Activated CD4-positive, alpha-beta T cell treated with anti-CD3 and anti-CD28 coated beads, Interleukin-2, Interleukin-4, amounts not matched to agents 100 ng/mL and 50 ng/mL, durations not matched to agents 16 hours and 8 hours (primary cell): ENCODE measurements around the gene KLRF1.
"Not testable (repeated sequence)": the region's sequence is repeated elsewhere in the genome, so short reads cannot be mapped to it uniquely, and the experiment has no call there.

ENCODE experiments used
- DNase-seq: peaks from one replicate; pipeline ENCODE4 v3.0.0-alpha.2; 2020; ENCODE audit warnings: low spot score

Gene KLRF1

DNA sequence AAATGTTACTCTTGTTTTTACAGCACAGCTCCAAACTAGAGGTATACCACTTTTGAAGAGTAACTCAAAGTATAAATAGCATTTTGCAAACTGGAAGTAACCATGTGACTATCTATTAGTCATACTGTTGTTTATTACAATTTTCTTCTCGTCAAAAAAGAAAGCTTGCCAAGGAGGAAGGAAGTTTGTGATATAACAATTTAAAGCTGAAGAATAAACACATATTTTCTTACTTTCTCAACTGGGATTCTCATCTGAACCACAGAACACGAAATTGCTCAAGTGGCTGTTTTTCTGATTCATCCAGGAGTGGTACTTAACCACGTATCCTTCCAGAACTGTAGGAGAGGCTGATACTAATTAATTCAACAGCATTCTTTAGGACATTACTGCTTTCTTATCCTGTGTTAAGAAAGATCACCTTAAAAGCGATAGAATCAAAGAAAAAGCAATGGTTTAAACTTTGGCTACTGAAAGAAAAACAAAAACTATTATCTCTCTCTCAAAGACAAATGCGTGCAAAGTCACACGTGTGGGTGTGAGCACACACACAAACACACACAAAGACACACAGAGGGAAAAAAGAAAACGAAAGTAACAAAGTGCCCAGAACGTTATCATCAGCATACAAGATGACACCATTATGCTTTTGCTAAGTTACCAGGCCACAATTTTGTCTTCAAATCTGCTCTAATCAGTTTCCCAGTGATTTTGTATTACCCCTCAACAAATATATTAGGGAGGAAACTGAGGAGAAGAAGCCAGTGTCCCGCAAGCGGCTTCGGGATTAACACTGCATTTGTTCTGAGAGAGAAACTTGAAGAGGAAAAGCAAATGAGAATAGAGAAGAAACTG lies 42.3 kb downstream of the KLRF1 start, which contains the start of gene CLEC2B:
CLEC2B (minus strand) TSS at position 48 of the 855 bp plus-strand sequence.
- peak; percentile 66 for DNase-seq

DNA sequence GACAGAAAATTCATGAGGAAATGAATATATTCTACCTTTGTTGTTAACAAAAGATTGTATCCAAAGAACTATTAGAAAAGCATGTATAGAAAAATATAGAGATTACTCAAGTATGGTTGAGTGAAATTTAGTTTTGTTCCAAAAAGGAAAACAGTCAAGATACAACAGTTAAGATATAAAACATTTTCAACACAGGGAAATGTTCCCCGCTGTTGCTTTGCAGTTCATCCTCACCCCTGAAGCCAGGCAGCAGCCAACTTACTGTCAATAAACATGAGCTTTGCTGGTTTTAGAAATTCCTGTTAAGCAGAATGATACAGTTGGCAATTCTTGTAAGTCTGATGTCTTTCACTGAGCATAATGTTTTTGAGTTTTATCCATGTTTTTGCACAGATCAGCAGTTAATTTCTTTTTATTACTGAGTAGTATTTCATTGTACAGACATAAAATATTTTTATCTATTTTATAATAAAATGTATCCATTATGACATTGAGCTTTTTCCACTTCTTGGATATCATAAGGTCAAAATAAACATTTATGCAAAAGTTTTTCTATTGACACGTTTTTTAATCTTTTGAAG lies 43.1 kb downstream of the KLRF1 start:
- DNase-seq: no peak

DNA sequence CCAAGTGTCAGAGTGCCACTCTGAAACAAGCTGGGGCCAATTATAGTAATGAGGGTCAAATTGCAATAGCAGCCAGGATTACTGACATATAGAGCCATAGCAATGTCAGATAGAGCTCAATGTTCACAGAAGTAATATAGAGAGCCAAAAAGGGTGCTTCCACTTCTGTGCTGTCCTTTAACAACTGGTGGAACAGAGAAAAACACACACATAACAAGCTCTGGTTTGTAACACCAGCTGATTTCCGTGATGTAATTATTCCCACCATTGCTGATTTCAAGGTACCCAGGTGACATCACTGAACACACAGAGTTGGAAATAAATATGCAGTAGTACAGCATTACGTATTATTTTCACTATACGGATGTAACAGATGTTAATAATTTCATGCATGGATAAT lies 44.9 kb downstream of the KLRF1 start:
- no peak for DNase-seq

DNA sequence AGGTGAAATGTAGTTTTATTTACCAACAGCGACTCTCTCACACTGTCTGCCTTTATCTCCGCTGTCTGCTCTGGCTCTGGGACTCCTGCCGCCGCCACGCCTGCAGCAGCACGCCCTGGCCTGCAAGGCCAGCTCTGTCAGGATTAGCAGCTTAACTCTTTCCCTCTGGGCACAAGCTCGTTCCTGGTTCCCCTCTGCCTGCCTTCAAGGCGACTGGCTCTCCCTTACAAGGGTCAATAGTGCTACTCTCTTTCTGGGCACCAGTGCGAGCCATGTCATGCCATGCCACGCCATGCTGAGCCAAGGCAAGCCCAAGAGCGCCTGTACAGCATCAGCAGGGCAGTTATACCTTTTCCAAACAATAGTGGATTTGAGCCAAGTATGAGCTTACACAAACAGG lies 45.5 kb downstream of the KLRF1 start:
- DNase-seq: no peak

DNA sequence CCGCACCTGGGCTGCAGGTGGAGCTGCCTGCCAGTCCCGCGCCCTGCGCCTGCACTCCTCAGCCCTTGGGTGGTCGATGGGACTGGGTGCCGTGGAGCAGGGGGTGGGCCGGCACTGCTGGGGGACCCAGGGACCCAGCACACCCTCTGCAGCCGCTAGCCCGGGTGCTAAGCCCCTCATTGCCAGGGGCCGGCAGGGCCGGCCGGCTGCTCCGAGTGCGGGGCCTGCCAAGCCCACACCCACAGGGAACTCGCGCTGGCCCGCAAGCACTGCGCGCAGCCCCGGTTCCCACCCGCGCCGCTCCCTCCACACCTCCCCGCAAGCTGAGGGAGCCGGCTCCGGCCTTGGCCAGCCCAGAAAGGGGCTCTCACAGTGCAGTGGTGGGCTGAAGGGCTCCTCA lies 48.8 kb downstream of the KLRF1 start:
- DNase-seq: not testable (repeated sequence)

DNA sequence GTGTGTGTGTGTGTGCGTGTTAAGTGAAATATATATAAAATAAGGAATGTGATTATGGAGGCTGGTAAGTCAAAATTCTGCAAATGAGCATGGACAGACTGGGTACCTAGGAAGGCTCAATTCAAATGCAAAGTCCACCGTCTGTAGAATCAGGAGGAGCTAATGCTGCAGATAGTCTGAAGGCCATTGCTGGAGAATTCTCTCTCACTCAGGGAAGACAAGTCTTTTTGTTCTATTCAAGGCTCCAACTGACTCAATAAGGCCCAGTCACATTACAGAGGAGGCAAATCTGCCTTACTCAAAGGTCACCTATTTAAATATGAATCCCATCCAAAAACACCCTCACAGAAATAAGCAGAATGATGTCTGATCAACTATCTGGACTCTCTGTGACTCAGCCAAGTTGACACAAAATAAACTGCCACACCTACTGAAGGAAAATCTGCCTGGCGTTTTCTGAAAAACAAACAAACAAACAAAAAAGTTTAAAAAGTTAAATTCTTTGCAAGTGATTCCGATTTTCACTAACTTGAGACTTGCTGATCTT lies 53.3 kb downstream of the KLRF1 start:
- DNase-seq: no peak

DNA sequence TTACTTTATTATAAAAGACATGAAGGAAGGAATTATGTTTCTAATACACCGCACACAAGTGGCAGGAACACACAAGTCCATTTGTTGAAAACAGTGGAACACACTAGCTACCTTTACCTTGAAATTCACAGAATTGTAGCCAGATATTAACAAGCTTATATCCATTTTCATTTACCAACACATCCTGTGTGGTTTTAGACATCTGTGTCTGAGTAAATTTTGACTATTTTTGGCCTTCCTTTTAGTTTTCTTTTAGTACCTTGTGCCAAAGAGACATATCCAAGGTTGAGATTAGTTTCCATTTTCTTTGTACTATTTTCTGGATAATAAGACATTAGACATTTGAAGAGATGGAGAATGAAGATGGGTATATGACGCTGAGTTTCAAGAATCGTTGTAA lies 54.0 kb downstream of the KLRF1 start, which contains the start of gene KLRF2:
KLRF2 (plus strand) TSS at position 244 of the 400 bp plus-strand sequence; CDS start at position 351, 107 bp downstream.
- DNase-seq: no peak

DNA sequence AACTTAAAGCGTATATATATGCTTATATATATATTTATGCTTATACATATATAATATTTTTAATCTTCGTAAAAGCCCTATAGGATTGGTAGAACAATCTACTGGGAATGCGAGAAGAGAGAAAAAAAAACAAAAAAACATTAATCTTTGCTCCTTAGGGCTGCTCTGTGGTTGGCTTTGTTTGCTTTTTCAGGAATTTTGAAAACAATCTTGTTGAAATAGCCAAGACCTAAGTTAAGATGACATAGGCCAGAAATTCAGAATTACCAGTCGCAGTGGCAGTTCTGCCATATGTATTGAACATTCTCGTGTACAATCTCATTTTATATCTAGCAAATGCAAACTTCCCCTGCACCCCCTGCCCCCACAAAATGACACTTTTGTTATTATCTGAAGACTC lies 54.7 kb downstream of the KLRF1 start:
- no peak for DNase-seq

DNA sequence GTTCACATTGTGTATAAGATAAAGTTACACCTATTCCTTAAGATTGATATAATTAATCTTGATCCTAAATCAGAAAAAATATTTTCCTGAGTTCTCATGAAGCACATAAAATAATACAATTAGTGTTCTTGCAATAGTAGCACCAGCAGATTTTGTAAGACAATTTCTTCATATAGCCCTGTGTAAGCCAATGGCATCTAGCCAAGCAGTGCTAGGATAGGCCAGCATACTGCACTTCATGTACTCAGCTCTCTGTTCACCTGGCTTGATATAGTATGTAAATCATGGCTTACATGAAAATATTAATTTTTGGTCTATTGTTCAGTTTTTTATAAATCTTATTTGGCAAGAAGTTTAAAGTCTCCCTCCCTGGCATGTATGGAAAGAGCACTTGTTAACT lies 55.9 kb downstream of the KLRF1 start:
- DNase-seq: no peak

DNA sequence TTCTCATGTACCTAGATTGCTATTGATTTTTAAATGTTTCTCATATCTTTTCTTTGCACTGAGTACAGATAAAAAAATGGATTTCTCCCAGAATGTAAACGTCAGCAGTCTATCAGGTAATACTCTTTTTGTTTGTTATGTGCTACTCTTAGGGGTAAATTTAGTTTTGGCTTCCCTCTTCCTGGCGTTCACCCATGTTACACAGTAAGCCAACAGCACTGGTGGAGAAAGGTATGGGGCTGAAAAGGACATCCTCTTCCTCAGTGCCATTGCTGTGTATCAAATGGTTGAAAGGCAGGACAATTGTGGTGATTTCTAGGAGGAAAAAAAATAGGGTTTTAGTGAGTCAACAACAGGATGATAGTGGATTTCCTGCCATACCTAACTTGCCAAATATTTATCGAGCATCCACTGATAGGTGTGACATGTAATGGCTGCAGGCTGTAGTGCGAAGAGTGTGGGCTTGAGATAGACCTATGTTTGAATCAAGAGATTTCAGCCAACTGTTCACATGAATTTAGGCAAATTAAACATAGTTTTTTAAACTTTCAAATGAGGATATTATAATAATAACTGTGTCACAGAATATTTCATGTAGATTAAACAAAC lies 61.5 kb downstream of the KLRF1 start:
- no peak for DNase-seq
